MM.1S (cell line): Measurements from ENCODE around the gene PHF24.

Experiments
- EZH2phosphoT487 ChIP-seq: fragments of 300-600 bp; sonication (generic); IDR thresholded peaks from 2 replicates; pipeline ENCODE4 v1.6.1; 2018; ENCODE audit warnings: antibody characterized with exemption, low read length
- TF ChIP-seq, protein P1 (sequence below): fragments of 300-600 bp; sonication (generic); IDR thresholded peaks from 2 replicates; pipeline ENCODE4 v1.5.1; 2016; ENCODE audit warnings: antibody characterized with exemption, low read length, mixed read lengths

GRCh38 chr9:34995670-34996060 lies 37.6 kb downstream of the PHF24 start:
- TF ChIP-seq, protein P1, sequence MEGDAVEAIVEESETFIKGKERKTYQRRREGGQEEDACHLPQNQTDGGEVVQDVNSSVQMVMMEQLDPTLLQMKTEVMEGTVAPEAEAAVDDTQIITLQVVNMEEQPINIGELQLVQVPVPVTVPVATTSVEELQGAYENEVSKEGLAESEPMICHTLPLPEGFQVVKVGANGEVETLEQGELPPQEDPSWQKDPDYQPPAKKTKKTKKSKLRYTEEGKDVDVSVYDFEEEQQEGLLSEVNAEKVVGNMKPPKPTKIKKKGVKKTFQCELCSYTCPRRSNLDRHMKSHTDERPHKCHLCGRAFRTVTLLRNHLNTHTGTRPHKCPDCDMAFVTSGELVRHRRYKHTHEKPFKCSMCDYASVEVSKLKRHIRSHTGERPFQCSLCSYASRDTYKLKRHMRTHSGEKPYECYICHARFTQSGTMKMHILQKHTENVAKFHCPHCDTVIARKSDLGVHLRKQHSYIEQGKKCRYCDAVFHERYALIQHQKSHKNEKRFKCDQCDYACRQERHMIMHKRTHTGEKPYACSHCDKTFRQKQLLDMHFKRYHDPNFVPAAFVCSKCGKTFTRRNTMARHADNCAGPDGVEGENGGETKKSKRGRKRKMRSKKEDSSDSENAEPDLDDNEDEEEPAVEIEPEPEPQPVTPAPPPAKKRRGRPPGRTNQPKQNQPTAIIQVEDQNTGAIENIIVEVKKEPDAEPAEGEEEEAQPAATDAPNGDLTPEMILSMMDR: no peak
- TF ChIP-seq EZH2phosphoT487: no peak
